Activated CD8-positive, alpha-beta memory T cell treated with anti-CD3 and anti-CD28 coated beads, Interleukin-2, amount 10 ng/mL, durations not matched to agents 7 days and 5 days (primary cell): ENCODE results near the gene LATS2. TPM values are rescaled to one million over a fixed set of nuclear protein-coding genes. Genes with fewer than 3 reads are reported as not detected.

ENCODE experiments used
- ATAC-seq: fragments of 150-1000 bp; cut with Tn5 transposase; one replicate; pipeline ENCODE4 v1.10.0; 2021; ENCODE audit warnings: moderate library complexity
- CTCF ChIA-PET: fragments of 350-600 bp; sonication (Branson Sonifier 250); formaldehyde crosslinking; loops from one replicate; lab custom pipeline; 2021; ENCODE audit warnings: antibody characterized with exemption; lab: Charles Lee
- DNase-seq: peaks from one replicate; pipeline ENCODE4 v3.0.0-alpha.2; 2020
- H3K27ac Mint-ChIP-seq: one replicate; pipeline ENCODE4 v1.8.0; 2021; ENCODE audit warnings: mild to moderate bottlenecking, mixed read lengths
- H3K27me3 Mint-ChIP-seq: one replicate; pipeline ENCODE4 v1.8.0; 2021; ENCODE audit warnings: mixed read lengths
- H3K36me3 Mint-ChIP-seq: one replicate; pipeline ENCODE4 v1.8.0; 2021; ENCODE audit warnings: mild to moderate bottlenecking, mixed read lengths
- H3K4me1 Mint-ChIP-seq: one replicate; pipeline ENCODE4 v1.8.0; 2021; ENCODE audit warnings: mixed read lengths
- H3K4me3 Mint-ChIP-seq: one replicate; pipeline ENCODE4 v1.8.0; 2021; ENCODE audit warnings: mild to moderate bottlenecking, moderate library complexity, mixed read lengths
- H3K9me3 Mint-ChIP-seq: one replicate; pipeline ENCODE4 v1.8.0; 2022; ENCODE audit warnings: low read depth, mixed read lengths
- total RNA-seq, 2 experiments: library from RNA; stranded (reverse); gene quantifications; one replicate each; pipeline ENCODE4 v1.2.3, GENCODE V29; 2021

The LATS2 gene
- total RNA-seq, result 1 to 10 TPM; 2.8 to 4.7 TPM

DNA sequence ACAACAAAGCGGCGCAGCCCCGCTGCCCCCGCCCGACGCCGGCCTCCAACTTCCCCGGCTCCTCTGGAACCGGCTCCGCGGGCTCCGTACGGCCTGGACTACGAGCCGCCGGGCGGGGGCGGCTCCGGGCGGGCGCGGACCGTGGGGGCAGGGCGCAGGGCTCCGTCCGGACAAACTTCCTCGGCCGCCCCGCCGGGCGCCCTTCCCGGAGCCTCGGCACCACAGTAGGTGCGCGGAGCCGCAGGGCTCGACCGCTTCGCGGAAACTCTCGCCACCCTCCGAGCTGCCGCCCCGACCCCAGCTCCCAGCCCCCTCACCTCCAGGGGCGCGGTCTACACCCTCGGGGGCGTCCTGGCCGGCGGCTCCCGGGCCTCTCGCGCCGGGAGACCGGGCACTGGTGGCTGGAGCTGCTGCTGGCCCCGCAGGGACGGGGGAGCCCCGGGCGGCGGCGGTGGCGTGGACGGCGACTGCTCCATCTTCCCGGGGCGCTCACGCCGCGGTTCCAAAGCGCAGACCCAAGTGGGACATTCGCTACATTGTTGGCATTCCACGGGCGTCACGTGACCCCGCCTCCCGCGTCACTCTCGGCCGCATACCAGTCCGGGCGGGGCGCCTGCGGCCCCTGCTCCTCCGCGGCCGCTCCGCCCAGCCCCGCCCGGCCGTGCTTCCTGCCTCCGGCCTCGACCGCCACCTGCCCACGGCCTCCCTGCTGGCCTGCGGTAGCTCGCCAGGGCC lies at the start of gene LATS2:
Gene LATS2, minus strand, starts transcription at position 558 of the 735 bp plus-strand sequence. CDS start 15,560 bp downstream, outside the sequence.
- peak within 1 kb of the TSS; percentile 57 for H3K27ac Mint-ChIP-seq
- CTCF ChIA-PET, result no interaction called here
- H3K27me3 Mint-ChIP-seq, result peaks cover 50% of the 10 kb centered on the region
- peaks cover 3% of the 10 kb centered on the region for H3K36me3 Mint-ChIP-seq
- peak; percentile 84 for ATAC-seq
- peak; percentile 76 for DNase-seq
- peaks cover 6% of the 10 kb centered on the region for H3K4me1 Mint-ChIP-seq
- peak within 1 kb of the TSS; percentile 72 for H3K4me3 Mint-ChIP-seq
- H3K9me3 Mint-ChIP-seq, result no peaks in the 10 kb centered on the region

DNA sequence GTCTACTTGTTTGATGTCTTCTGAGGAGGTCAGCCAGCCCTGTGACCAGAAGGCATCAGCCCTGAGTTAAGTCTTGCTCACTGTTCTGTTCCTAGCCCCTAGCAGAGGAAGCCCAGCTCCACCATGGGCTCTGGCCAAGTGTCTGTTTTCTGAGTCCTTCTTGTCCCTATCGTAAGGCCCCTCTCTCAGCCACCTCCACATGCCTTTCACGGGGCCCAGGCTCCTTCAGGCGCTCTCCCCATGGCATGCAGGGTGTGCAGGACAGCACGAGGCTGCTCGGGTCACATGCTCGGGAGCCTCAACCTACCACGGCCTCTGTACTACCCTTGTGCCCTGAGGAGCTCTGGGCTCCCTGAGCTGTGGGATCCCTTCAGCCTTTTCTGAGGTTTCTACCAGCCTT lies 47.8 kb upstream of the LATS2 start:
- Mint-ChIP-seq H3K4me1 (peaks cover 2% of the 10 kb centered on the region), H3K9me3 (no peaks in the 10 kb centered on the region), H3K36me3 (no peaks in the 10 kb centered on the region), H3K27me3 (peaks cover 4% of the 10 kb centered on the region), H3K4me3 (no peak overlapping the region), H3K27ac (no peak overlapping the region)
- CTCF ChIA-PET, result interaction anchor here (0.7 to 1.2 kb wide), 2 partner anchors 91 to 370 kb away, joined by 3 to 6 read pairs; no protein-coding TSS in a partner anchor
- DNase-seq (no peak), ATAC-seq (no peak)

GRCh38 chr13:21106089-21106488 lies 44.7 kb upstream of the LATS2 start:
- no peaks in the 10 kb centered on the region for H3K9me3 Mint-ChIP-seq
- DNase-seq, result no peak
- CTCF ChIA-PET, result no interaction called here

GRCh38 chr13:21104199-21105019 lies 43.0 kb upstream of the LATS2 start:
- H3K9me3 Mint-ChIP-seq, result no peaks in the 10 kb centered on the region
- H3K4me1 Mint-ChIP-seq, result no peaks in the 10 kb centered on the region
- no peak overlapping the region for H3K27ac Mint-ChIP-seq
- H3K4me3 Mint-ChIP-seq, result no peak overlapping the region
- H3K27me3 Mint-ChIP-seq, result peaks cover 4% of the 10 kb centered on the region
- no peak for ATAC-seq
- no peaks in the 10 kb centered on the region for H3K36me3 Mint-ChIP-seq
- DNase-seq, result no peak
- CTCF ChIA-PET, result no interaction called here

More at GRCh38 chr13:21106089-21106488, 44.7 kb upstream of the LATS2 start:
- Mint-ChIP-seq H3K4me1 (peaks cover 2% of the 10 kb centered on the region), H3K27me3 (peaks cover 4% of the 10 kb centered on the region), H3K36me3 (no peaks in the 10 kb centered on the region), H3K27ac (no peak overlapping the region), H3K4me3 (no peak overlapping the region)
- no peak for ATAC-seq

DNA sequence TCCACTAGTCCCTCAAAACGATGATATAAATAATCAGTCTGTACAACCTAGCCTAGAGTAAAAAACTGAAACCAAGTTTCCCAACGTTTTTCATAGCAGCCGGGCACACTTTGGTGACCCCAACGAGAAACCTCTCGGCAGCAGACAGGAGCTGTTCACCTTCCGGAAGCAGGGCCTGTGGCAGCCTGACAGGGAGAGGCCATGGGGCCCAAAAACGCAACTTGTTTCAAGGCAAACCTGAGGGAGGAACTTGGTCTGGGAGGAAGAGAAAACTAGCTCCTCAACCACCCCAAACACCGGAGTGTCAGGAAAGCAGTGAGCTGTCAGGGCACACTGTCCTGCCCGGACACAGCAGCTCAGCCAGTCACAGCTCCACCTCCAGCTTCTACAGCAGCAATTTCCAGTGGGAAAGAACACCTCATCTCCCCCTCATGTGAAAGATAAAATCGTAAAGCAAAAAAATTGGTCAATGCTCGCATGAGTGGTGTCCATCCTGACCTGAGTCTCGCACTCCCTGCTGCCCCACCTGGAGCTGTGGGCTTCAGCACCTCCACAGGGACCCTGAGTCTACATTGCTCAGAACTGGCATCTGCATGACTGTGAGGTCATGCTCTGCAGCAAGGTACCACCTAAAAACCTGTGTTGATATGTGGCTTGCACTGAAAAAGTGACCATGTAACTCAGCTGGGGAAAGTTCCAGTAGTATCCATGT lies 40.6 kb upstream of the LATS2 start:
- no peak overlapping the region for H3K27ac Mint-ChIP-seq
- peaks cover 11% of the 10 kb centered on the region for H3K27me3 Mint-ChIP-seq
- H3K4me1 Mint-ChIP-seq, result no peaks in the 10 kb centered on the region
- no peak for ATAC-seq
- CTCF ChIA-PET, result interaction anchor here (1.1 to 1.2 kb wide), 2 partner anchors 9 to 456 kb away, joined by 3 read pairs; no protein-coding TSS in a partner anchor
- H3K4me3 Mint-ChIP-seq, result no peak overlapping the region
- no peaks in the 10 kb centered on the region for H3K36me3 Mint-ChIP-seq
- no peak for DNase-seq
- no peaks in the 10 kb centered on the region for H3K9me3 Mint-ChIP-seq

DNA sequence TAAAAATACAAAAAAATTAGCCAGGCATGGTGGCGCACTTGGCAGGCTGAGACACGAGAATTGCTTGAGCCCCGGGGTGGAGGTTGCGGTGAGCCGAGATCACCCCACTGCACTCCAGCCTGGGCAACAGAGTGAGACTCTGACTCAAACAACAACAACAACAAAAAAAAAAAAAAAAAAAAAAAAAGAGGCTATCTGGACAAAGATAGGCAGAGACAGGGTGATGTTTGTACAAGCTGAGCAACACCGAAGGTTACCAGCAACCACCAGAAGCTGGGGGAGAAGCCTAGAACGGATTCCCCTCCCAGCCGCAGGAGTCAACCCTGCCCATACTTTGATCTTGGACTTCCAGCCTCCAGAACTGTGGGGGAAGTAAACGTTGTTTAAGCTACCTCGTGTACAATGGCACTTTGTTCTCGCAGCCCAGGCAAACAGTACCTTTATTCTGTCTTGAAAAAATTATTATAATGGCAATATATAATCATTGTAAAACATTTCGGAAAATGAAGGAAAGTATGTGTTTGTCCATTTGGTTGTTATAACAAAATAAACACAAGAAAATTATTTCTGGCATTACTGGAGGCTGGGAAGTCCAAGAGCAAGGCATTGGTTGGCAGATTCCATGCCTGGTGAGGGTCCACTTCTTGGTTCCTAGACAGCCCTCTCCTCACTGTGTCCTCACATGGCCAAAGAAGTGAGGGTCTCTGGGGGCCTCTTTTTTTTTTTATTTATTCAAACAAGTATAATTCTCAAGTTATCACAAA lies 39.8 kb upstream of the LATS2 start:
- Mint-ChIP-seq H3K4me1 (no peaks in the 10 kb centered on the region), H3K27ac (no peak overlapping the region), H3K9me3 (no peaks in the 10 kb centered on the region), H3K27me3 (peaks cover 7% of the 10 kb centered on the region), H3K4me3 (no peak overlapping the region), H3K36me3 (no peaks in the 10 kb centered on the region)
- CTCF ChIA-PET, result interaction anchor here (1.1 kb wide), 1 partner anchor 457 kb away, joined by 3 read pairs; no protein-coding TSS in a partner anchor
- ATAC-seq, result no peak
- DNase-seq, result no peak

- Mint-ChIP-seq H3K36me3 (no peaks in the 10 kb centered on the region), H3K9me3 (no peaks in the 10 kb centered on the region), H3K27me3 (peaks cover 7% of the 10 kb centered on the region), H3K4me1 (no peaks in the 10 kb centered on the region), H3K27ac (no peak overlapping the region), H3K4me3 (no peak overlapping the region)
- ATAC-seq, result no peak
- CTCF ChIA-PET, result no interaction called here
- no peak for DNase-seq
Measured at GRCh38 chr13:21100211-21100610, 38.8 kb upstream of the LATS2 start.

GRCh38 chr13:21095311-21095710 lies 33.9 kb upstream of the LATS2 start:
- CTCF ChIA-PET, result interaction anchor here (1.4 kb wide), 1 partner anchor 16 kb away, joined by 3 read pairs; no protein-coding TSS in a partner anchor
- no peaks in the 10 kb centered on the region for H3K36me3 Mint-ChIP-seq
- ATAC-seq, result no peak
- no peaks in the 10 kb centered on the region for H3K4me1 Mint-ChIP-seq
- H3K9me3 Mint-ChIP-seq, result no peaks in the 10 kb centered on the region
- H3K27me3 Mint-ChIP-seq, result peaks cover 7% of the 10 kb centered on the region
- no peak overlapping the region for H3K27ac Mint-ChIP-seq
- H3K4me3 Mint-ChIP-seq, result no peak overlapping the region
- DNase-seq, result no peak

- ATAC-seq, result no peak
- no peak overlapping the region for H3K4me3 Mint-ChIP-seq
- H3K9me3 Mint-ChIP-seq, result no peaks in the 10 kb centered on the region
- no peak overlapping the region for H3K27ac Mint-ChIP-seq
- DNase-seq, result no peak
- no peaks in the 10 kb centered on the region for H3K36me3 Mint-ChIP-seq
- CTCF ChIA-PET, result no interaction called here
- H3K4me1 Mint-ChIP-seq, result peaks cover 1% of the 10 kb centered on the region
- peaks cover 16% of the 10 kb centered on the region for H3K27me3 Mint-ChIP-seq
Measured at GRCh38 chr13:21089830-21090229, 28.4 kb upstream of the LATS2 start.

- CTCF ChIA-PET, result interaction anchor here (0.8 kb wide), 1 partner anchor 54 kb away, joined by 3 read pairs; no protein-coding TSS in a partner anchor
- peaks cover 1% of the 10 kb centered on the region for H3K4me1 Mint-ChIP-seq
- no peak overlapping the region for H3K4me3 Mint-ChIP-seq
- no peak overlapping the region for H3K27ac Mint-ChIP-seq
- ATAC-seq (no peak), DNase-seq (no peak)
- H3K36me3 Mint-ChIP-seq, result no peaks in the 10 kb centered on the region
- peaks cover 16% of the 10 kb centered on the region for H3K27me3 Mint-ChIP-seq
- H3K9me3 Mint-ChIP-seq, result no peaks in the 10 kb centered on the region
Measured at GRCh38 chr13:21088534-21088933, 27.1 kb upstream of the LATS2 start.

- CTCF ChIA-PET, result no interaction called here
- Mint-ChIP-seq H3K4me3 (no peak overlapping the region), H3K27me3 (peaks cover 17% of the 10 kb centered on the region), H3K27ac (no peak overlapping the region), H3K9me3 (no peaks in the 10 kb centered on the region), H3K36me3 (no peaks in the 10 kb centered on the region), H3K4me1 (peaks cover 1% of the 10 kb centered on the region)
- ATAC-seq, result no peak
- no peak for DNase-seq
Measured at GRCh38 chr13:21086929-21087328, 25.5 kb upstream of the LATS2 start.

GRCh38 chr13:21081926-21082325 lies 20.5 kb upstream of the LATS2 start:
- H3K9me3 Mint-ChIP-seq, result no peaks in the 10 kb centered on the region
- peaks cover 29% of the 10 kb centered on the region for H3K27me3 Mint-ChIP-seq
- DNase-seq (no peak), ATAC-seq (no peak)
- H3K4me3 Mint-ChIP-seq, result no peak overlapping the region
- CTCF ChIA-PET, result no interaction called here
- no peaks in the 10 kb centered on the region for H3K4me1 Mint-ChIP-seq
- H3K27ac Mint-ChIP-seq, result no peak overlapping the region
- H3K36me3 Mint-ChIP-seq, result no peaks in the 10 kb centered on the region

DNA sequence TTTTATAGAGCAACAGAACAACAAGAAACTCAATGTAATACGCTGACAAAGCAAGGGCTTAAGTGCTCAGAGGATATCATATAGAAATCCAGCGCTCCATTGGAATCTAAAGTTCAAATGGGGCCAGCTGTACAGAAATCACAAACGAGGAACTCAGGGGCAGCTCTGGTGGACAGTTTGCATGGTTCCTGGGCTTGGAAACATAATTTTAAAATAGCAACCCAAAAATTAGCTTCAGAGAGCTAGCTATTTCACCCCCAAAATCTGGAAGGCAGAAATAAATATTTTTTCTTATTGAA lies 19.2 kb upstream of the LATS2 start:
- Mint-ChIP-seq H3K4me1 (peaks cover 2% of the 10 kb centered on the region), H3K9me3 (no peaks in the 10 kb centered on the region), H3K27me3 (peaks cover 21% of the 10 kb centered on the region), H3K36me3 (no peaks in the 10 kb centered on the region), H3K27ac (no peak overlapping the region), H3K4me3 (no peak overlapping the region)
- ATAC-seq (no peak), DNase-seq (peak; percentile 12)
- CTCF ChIA-PET, result no interaction called here
